Endothelial cell of umbilical vein (primary cell): ENCODE data around the gene MYLIP. TPM values are rescaled to one million over a fixed set of nuclear protein-coding genes. Genes with fewer than 3 reads are reported as not detected.

Experiments used
- BruUV-seq: library from RNA; stranded (reverse); fragments of 400-500 nt; replicated peaks from 2 replicates; lab custom pipeline; 2021; lab: Mats Ljungman, UMichigan
- CTCF ChIA-PET: fragments of 300-600, 350-600 bp; sonication (Branson Sonifier 250); formaldehyde crosslinking; loops from one replicate; lab custom pipeline; 2021; ENCODE audit warnings: antibody characterized with exemption, inconsistent platforms; lab: Charles Lee
- POLR2A ChIA-PET: fragments of 300-600, 350-600 bp; sonication (Branson Sonifier 250); formaldehyde crosslinking; loops from one replicate; lab custom pipeline; 2021; ENCODE audit warnings: antibody characterized with exemption, inconsistent platforms; lab: Charles Lee
- DNase-seq: peaks from one replicate; pipeline ENCODE4 v3.0.0-alpha.2; 2011; ENCODE audit warnings: low read depth, low spot score
- FAIRE-seq: peaks from 2 replicates; lab custom pipeline; 2011; peaks lifted over from hg19 to GRCh38; lab: Jason Lieb, UNC
- H2AFZ ChIP-seq: 2 replicates; pipeline ENCODE4 v1.6.0; 2012; ENCODE audit warnings: low read depth, low read length, control low read depth, inconsistent platforms
- H3K27ac ChIP-seq: 2 replicates; pipeline ENCODE4 v1.5.1; 2011; ENCODE audit warnings: low read depth, mild to moderate bottlenecking, control low read depth, low read length, moderate library complexity; ENCODE audit not compliant: insufficient read depth
- H3K27me3 ChIP-seq, 2 experiments: 2 replicates each; pipeline versions ENCODE4 v1.6.0 to v1.6.1; 2011; ENCODE audit warnings: low read length in 2 of 2, mixed read lengths in 1 of 2; ENCODE audit not compliant: control insufficient read depth in 2 of 2, insufficient read depth in 2 of 2
- H3K36me3 ChIP-seq, 2 experiments: 2 replicates in 1 of 2; 3 replicates in 1 of 2; pipeline ENCODE4 v1.5.1; 2011; ENCODE audit warnings: low read length in 2 of 2, mild to moderate bottlenecking in 1 of 2, moderate library complexity in 1 of 2; ENCODE audit not compliant: control insufficient read depth in 2 of 2, insufficient read depth in 2 of 2; ENCODE audit errors: extremely low read depth in 1 of 2
- H3K4me1 ChIP-seq: 3 replicates; pipeline ENCODE4 v1.5.1; 2011; ENCODE audit warnings: mild to moderate bottlenecking, low read length; ENCODE audit not compliant: control insufficient read depth, insufficient read depth; ENCODE audit errors: extremely low read depth
- H3K4me2 ChIP-seq: 2 replicates; pipeline ENCODE4 v1.6.1; 2011; ENCODE audit warnings: low read length, control low read depth, mixed read lengths; ENCODE audit not compliant: insufficient read depth
- H3K4me3 ChIP-seq, 3 experiments: fragments of 200-600 bp in 1 of 3; sonication (generic), shearing (Covaris generic) in 1 of 3; replicated peaks in 1 of 3; 2 replicates each; pipeline ENCODE4 v1.5.1; 2011 to 2016; ENCODE audit warnings: control low read depth in 3 of 3, low read length in 3 of 3, mild to moderate bottlenecking in 2 of 3, inconsistent platforms in 1 of 3, low read depth in 1 of 3, moderate library complexity in 1 of 3; ENCODE audit not compliant: insufficient read depth in 1 of 3
- H3K79me2 ChIP-seq: 2 replicates; pipeline ENCODE4 v1.6.0; 2012; ENCODE audit warnings: low read length, inconsistent platforms; ENCODE audit not compliant: control insufficient read depth, insufficient read depth
- H3K9ac ChIP-seq: replicated peaks from 2 replicates; pipeline ENCODE3; 2011; ENCODE audit warnings: low read length, control low read depth; ENCODE audit not compliant: insufficient read depth; ENCODE audit errors: extremely low read depth
- H3K9me1 ChIP-seq: replicated peaks from 3 replicates; pipeline ENCODE4 v1.6.0; 2011; ENCODE audit warnings: mild to moderate bottlenecking, low read length; ENCODE audit not compliant: control insufficient read depth, insufficient read depth; ENCODE audit errors: extremely low read depth
- H3K9me3 ChIP-seq: replicated peaks from 2 replicates; pipeline ENCODE4 v1.5.1; 2012; ENCODE audit warnings: low read length, inconsistent platforms; ENCODE audit not compliant: control insufficient read depth, insufficient read depth
- H4K20me1 ChIP-seq: replicated peaks from 2 replicates; pipeline ENCODE3; 2011; ENCODE audit warnings: mild to moderate bottlenecking, low read length; ENCODE audit not compliant: control insufficient read depth, insufficient read depth; ENCODE audit errors: extremely low read depth
- EZH2 ChIP-seq: IDR thresholded peaks from 2 replicates; pipeline ENCODE4 v1.6.1; 2012; ENCODE audit warnings: borderline replicate concordance, low read depth, mild to moderate bottlenecking, moderate library complexity, low read length, inconsistent platforms; ENCODE audit not compliant: severe bottlenecking
- FOS ChIP-seq: IDR thresholded peaks from 2 replicates; pipeline ENCODE4 v1.6.1; 2011; ENCODE audit warnings: mild to moderate bottlenecking, low read length, moderate library complexity, borderline replicate concordance; ENCODE audit not compliant: insufficient read depth
- GATA2 ChIP-seq: IDR thresholded peaks from 2 replicates; pipeline ENCODE4 v1.7.0; 2011; ENCODE audit warnings: low read depth, mild to moderate bottlenecking, moderate library complexity, mixed read lengths, low read length; ENCODE audit not compliant: insufficient read length, insufficient read depth
- JUN ChIP-seq: IDR thresholded peaks from 2 replicates; pipeline ENCODE4 v1.6.1; 2011; ENCODE audit warnings: borderline replicate concordance, low read depth; ENCODE audit not compliant: insufficient read length, insufficient read depth
- MYC ChIP-seq: IDR thresholded peaks from one replicate; pipeline ENCODE4 v1.6.1; 2011; ENCODE audit warnings: mild to moderate bottlenecking, low read depth, low read length
- POLR2A ChIP-seq: IDR thresholded peaks from 2 replicates; pipeline ENCODE4 v1.6.1; 2012; ENCODE audit warnings: low read depth, mild to moderate bottlenecking, control low read depth, low read length
- POLR2AphosphoS5 ChIP-seq: IDR thresholded peaks from 2 replicates; pipeline ENCODE4 v1.6.1; 2012; ENCODE audit warnings: low read depth, mild to moderate bottlenecking, control low read depth, low read length, moderate library complexity; ENCODE audit not compliant: insufficient read depth
- dilution Hi-C: fragments of 300-500 bp; cut with MboI; formaldehyde crosslinking; loops from one replicate; pipeline ENCODE4 v1.15.0; 2019; ENCODE audit warnings: low sequenced_read_pairs; ENCODE audit not compliant: extremely low pct_ligation_motif_present
- intact Hi-C: fragments of 100-400 bp; cut with micrococcal nuclease; formaldehyde crosslinking; loops from one replicate; pipeline ENCODE4 v1.10.0; 2022
- polyA plus RNA-seq, 4 experiments: library from polyadenylated mRNA; depleted of rRNA in 3 of 4; stranded (reverse) in 3 of 4; unstranded in 1 of 4; fragments of >200 nt; gene quantifications; 2 replicates each; pipeline versions ENCODE4 v1.2.1 to v1.2.3, GENCODE V29; 2011 to 2012; ENCODE audit warnings: missing spikeins in 1 of 4
- total RNA-seq: library from RNA; stranded (reverse); gene quantifications from 2 replicates; pipeline ENCODE4 v1.2.3, GENCODE V29; 2021
- TF ChIP-seq, protein P1 (sequence below): IDR thresholded peaks from 2 replicates; pipeline ENCODE4 v1.6.1; 2011; ENCODE audit not compliant: insufficient read depth, insufficient read length
- TF ChIP-seq, protein P2 (sequence below), 2 donors: IDR thresholded peaks; 1 replicate in 1 of 2; 2 replicates in 1 of 2; pipeline ENCODE4 v1.5.1; 2011; ENCODE audit warnings: low read length in 2 of 2, mild to moderate bottlenecking in 2 of 2, moderate library complexity in 2 of 2, control low read depth in 1 of 2, inconsistent platforms in 1 of 2, low read depth in 1 of 2; ENCODE audit not compliant: insufficient read depth in 1 of 2; ENCODE audit errors: extremely low read depth in 1 of 2

The MYLIP gene
- total and polyA plus RNA-seq, 2 donors (not counting 3 experiments of a cell fraction or from before 2014, with no cell fraction given): 16.9 to 19.2 TPM

DNA sequence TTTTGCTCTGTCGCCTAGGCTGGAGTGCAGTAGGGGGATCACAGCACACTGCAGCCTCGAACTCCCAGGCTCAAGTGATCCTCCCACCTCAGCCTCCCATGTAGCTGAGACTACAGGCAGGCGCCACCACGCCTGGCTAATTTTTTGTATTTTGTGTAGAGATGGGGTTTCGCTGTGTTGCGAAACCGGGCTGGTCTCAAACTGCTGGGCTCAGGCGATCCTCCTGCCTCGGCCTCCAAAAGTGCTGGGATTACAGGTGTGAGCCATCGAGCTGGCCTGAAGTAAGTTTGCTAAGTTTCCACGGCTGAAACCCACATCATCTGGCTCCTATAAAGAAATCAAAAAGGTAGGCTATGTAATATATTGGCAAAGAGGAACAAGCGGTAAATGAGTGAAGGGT is 1.4 kb upstream of the MYLIP start:
- Histone ChIP-seq H3K4me2 (no peak overlapping the region), H2AFZ (no peak overlapping the region), H3K27me3 (peaks cover 9 to 11% of the 10 kb centered on the region in 2 experiments), H3K4me1 (peaks cover 18% of the 10 kb centered on the region), H3K27ac (no peak overlapping the region), H3K9ac (no peak overlapping the region), H3K4me3 (no peak overlapping the region), H3K9me1 (no peaks in the 10 kb centered on the region), H3K36me3 (no peaks in the 10 kb centered on the region), H3K9me3 (no peaks in the 10 kb centered on the region), H4K20me1 (no peaks in the 10 kb centered on the region), H3K79me2 (peaks cover 22% of the 10 kb centered on the region)
- dilution Hi-C loops: no loop called here
- no TSS peak for BruUV-seq
- no peak for FAIRE-seq
- DNase-seq: no peak
- CTCF ChIA-PET: interaction anchor here (0.6 to 3.6 kb wide), 5 partner anchors 19 to 436 kb away, joined by 3 to 45 read pairs (median 6); no protein-coding TSS in a partner anchor
- TF ChIP-seq POLR2A (no peak), POLR2AphosphoS5 (no peak), FOS (no peak), JUN (no peak), EZH2 (no peak), GATA2 (no peak), MYC (no peak)
- TF ChIP-seq, protein P1, sequence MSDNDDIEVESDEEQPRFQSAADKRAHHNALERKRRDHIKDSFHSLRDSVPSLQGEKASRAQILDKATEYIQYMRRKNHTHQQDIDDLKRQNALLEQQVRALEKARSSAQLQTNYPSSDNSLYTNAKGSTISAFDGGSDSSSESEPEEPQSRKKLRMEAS: no peak
- TF ChIP-seq, protein P2, sequence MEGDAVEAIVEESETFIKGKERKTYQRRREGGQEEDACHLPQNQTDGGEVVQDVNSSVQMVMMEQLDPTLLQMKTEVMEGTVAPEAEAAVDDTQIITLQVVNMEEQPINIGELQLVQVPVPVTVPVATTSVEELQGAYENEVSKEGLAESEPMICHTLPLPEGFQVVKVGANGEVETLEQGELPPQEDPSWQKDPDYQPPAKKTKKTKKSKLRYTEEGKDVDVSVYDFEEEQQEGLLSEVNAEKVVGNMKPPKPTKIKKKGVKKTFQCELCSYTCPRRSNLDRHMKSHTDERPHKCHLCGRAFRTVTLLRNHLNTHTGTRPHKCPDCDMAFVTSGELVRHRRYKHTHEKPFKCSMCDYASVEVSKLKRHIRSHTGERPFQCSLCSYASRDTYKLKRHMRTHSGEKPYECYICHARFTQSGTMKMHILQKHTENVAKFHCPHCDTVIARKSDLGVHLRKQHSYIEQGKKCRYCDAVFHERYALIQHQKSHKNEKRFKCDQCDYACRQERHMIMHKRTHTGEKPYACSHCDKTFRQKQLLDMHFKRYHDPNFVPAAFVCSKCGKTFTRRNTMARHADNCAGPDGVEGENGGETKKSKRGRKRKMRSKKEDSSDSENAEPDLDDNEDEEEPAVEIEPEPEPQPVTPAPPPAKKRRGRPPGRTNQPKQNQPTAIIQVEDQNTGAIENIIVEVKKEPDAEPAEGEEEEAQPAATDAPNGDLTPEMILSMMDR (IDR thresholded peaks at IDR 0.05; ENCODE audit: extremely low read depth in 1 of 2, insufficient read depth in 1 of 2, low read depth in 1 of 2, low read length in 2 of 2): no peak
- intact Hi-C loops: no loop called here
- POLR2A ChIA-PET: interaction anchor here (1.8 kb wide), 1 partner anchor 205 kb away, joined by 7 read pairs; no protein-coding TSS in a partner anchor
